ENCODE measurements around the gene UBE2G1.

The UBE2G1 gene

GRCh38 chr17:4249452-4250029 is 116.9 kb downstream of the UBE2G1 start:
- TF ChIP-seq CTCF (IDR thresholded peaks at IDR 0.05; ENCODE audit: insufficient read depth, low read depth, low read length, missing control alignments) = peak; percentile 63
- H3K4me3 ChIP-seq (ENCODE audit: low read length) = no peak overlapping the region
- peak; percentile 61 for DNase-seq (ENCODE audit: low read depth)

DNA sequence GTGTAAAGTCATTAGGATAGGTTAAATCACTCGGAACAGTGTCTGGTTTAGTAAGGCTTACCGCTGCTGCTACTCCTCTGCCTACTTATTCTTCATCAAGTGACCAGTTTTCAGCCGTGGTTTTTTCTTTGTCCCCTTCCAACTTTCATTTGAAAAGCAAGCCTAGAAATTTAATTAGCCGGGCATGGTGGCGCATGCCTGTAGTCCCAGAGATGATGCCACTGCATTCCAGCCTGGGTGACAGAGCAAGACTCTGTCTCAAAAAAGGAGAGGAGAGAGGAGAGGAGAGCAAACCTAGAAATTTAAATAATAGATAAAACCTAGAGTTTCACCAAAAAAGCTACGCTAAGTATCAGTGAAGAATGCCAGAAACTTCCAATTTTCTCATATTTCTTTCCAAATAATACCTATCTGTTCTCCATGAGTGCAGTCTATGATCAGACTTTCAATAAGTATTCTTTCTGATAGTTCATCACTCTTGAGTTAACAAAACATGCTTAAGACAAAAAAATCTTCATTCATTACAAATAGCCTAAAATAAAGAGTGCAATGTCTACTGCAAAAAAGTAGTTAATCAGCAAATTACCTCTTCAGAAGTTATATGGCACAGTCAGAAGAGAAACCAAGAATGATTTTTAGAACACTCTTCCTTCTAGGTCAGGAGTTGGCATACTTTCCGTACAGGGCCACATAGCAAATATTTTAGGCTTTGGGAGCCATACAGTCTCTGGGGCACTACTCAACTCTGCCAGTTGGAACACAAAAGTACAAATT is 117.8 kb downstream of the UBE2G1 start:
- no peak overlapping the region for H3K4me3 ChIP-seq (ENCODE audit: low read length)
- TF ChIP-seq CTCF (IDR thresholded peaks at IDR 0.05; ENCODE audit: insufficient read depth, low read depth, low read length, missing control alignments) = no peak
- DNase-seq (ENCODE audit: low read depth) = peak; percentile 31

DNA sequence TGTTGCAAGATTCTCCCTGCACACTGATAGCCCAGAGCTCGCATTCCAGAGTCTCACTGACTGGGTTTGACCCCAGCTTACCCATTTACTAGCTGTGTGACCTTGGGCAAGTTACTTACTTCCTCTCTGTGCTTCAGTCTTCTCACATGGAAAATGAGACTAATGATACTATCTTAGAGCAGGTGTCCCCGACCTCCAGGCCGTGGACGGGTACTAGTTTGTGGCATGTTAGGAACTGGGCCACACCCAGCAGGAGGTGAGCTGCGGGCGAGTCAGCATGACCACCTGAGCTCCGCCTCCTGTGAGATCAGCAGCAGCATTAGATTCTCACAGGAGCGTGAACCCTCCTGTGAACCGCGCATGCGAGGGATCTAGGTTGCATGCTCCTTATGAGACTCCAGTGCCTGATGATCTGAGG is 118.5 kb downstream of the UBE2G1 start:
- TF ChIP-seq CTCF (IDR thresholded peaks at IDR 0.05; ENCODE audit: insufficient read depth, low read depth, low read length, missing control alignments) = no peak
- no peak overlapping the region for H3K4me3 ChIP-seq (ENCODE audit: low read length)
- DNase-seq (ENCODE audit: low read depth) = peak; percentile 91

DNA sequence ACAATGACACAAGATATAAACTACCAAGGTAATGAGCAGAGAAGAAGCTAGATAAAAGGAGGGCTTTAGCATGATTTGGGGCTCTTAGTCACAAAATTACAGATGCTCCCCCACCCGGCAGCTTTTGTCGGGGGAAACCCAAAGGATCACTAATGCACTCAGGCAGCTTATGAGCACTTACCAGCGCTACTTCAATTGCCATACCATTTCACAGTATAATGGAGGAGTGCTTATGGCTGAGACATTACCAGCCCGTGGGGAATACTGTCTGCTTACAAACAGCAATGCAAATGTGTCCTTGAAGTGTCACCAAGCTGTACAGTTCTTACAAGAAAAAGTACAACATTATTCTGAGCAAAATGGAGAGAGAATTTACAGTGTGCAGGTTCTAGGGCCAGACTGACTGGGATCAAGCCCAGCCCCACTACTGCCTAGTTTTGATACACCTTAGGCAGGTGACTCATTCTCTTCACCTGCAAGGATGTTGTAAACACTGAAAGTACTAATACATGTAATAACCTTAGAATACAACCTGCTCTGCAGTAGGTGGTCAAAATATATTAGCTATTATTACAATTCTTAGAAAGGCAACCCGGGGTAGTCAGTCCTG is 119.0 kb downstream of the UBE2G1 start:
- DNase-seq (ENCODE audit: low read depth) = peak; percentile 88
- no peak for TF ChIP-seq CTCF (IDR thresholded peaks at IDR 0.05; ENCODE audit: insufficient read depth, low read depth, low read length, missing control alignments)

GRCh38 chr17:4246674-4247073 is 119.8 kb downstream of the UBE2G1 start:
- no peak for TF ChIP-seq CTCF (IDR thresholded peaks at IDR 0.05; ENCODE audit: insufficient read depth, low read depth, low read length, missing control alignments)

More for the DNA sequence above, 119.0 kb downstream of the UBE2G1 start:
- H3K4me3 ChIP-seq (ENCODE audit: low read length) = no peak overlapping the region

DNA sequence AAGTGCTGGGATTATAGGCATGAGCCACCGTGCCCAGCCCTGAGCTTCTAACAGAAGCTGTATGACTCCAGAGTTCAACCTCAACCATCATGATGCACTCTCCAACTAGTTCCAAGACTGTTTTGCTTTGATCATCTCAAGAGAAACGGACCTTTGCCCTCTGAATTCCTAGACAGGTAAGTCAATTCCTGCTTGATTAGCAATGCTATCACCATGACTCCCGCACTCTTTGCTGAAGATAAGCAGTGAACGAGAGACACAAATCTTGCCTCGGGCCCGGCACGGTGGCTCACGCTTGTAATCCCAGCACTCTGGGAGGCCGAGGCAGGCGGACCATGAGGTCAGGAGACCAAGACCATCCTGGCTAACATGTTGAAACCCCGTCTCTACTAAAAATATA is 124.9 kb downstream of the UBE2G1 start:
- no peak overlapping the region for H3K4me3 ChIP-seq (ENCODE audit: low read length)
- DNase-seq (ENCODE audit: low read depth) = no peak
- TF ChIP-seq CTCF (IDR thresholded peaks at IDR 0.05; ENCODE audit: insufficient read depth, low read depth, low read length, missing control alignments) = no peak

More at GRCh38 chr17:4246674-4247073, 119.8 kb downstream of the UBE2G1 start:
- no peak for DNase-seq (ENCODE audit: low read depth)
- H3K4me3 ChIP-seq (ENCODE audit: low read length) = no peak overlapping the region

Data from epithelial cell of esophagus (primary cell).